ENCODE measurements around the gene USP13.

DNA sequence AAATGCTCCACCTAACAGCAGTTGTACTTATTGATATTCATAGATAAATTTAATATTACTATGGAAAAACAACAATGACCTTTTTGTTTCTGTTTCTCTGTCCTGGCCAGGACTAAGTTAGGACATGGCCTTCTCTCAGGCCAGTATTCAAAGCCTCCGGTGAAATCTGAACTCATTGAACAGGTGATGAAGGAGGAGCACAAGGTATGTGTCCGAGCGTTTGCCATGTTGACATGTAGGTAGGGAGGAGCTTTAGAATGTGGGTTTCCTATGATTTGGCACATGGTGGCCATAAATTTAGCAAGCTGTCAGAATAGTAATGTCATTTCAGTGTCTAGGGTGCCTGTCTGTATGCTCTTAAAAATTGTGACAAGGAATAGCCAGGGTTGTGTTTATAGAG, 77.7 kb downstream of the USP13 start:
- TF ChIP-seq, protein P1, sequence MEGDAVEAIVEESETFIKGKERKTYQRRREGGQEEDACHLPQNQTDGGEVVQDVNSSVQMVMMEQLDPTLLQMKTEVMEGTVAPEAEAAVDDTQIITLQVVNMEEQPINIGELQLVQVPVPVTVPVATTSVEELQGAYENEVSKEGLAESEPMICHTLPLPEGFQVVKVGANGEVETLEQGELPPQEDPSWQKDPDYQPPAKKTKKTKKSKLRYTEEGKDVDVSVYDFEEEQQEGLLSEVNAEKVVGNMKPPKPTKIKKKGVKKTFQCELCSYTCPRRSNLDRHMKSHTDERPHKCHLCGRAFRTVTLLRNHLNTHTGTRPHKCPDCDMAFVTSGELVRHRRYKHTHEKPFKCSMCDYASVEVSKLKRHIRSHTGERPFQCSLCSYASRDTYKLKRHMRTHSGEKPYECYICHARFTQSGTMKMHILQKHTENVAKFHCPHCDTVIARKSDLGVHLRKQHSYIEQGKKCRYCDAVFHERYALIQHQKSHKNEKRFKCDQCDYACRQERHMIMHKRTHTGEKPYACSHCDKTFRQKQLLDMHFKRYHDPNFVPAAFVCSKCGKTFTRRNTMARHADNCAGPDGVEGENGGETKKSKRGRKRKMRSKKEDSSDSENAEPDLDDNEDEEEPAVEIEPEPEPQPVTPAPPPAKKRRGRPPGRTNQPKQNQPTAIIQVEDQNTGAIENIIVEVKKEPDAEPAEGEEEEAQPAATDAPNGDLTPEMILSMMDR (IDR thresholded peaks at IDR 0.05; ENCODE audit: low read depth, low read length, missing input control) = no peak
- TF ChIP-seq FOXA1 (IDR thresholded peaks at IDR 0.05) (no peak), JUND (IDR thresholded peaks at IDR 0.05) (no peak), RAD21 (IDR thresholded peaks at IDR 0.05) (no peak), TAF1 (conservative IDR thresholded peaks at IDR 0.05) (no peak), SP1 (IDR thresholded peaks at IDR 0.05) (no peak), FOXA2 (IDR thresholded peaks at IDR 0.05) (no peak)
- TF ChIP-seq, protein P2, sequence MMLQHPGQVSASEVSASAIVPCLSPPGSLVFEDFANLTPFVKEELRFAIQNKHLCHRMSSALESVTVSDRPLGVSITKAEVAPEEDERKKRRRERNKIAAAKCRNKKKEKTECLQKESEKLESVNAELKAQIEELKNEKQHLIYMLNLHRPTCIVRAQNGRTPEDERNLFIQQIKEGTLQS (IDR thresholded peaks at IDR 0.05) = no peak
- TF ChIP-seq, protein P3, sequence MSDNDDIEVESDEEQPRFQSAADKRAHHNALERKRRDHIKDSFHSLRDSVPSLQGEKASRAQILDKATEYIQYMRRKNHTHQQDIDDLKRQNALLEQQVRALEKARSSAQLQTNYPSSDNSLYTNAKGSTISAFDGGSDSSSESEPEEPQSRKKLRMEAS (IDR thresholded peaks at IDR 0.05) = no peak
